GM19043 (cell line): Measurements from ENCODE around the gene SLC36A1.

Experiments
- ATAC-seq: cut with Tn5 transposase; IDR thresholded peaks from one replicate; pipeline ENCODE4 v1.9.1; 2021; ENCODE audit warnings: low read depth; ENCODE audit not compliant: unreplicated experiment

SLC36A1 gene

GRCh38 chr5:151450605-151451004, 3.2 kb downstream of the SLC36A1 start:
- no peak for ATAC-seq

GRCh38 chr5:151451626-151452520, 4.5 kb downstream of the SLC36A1 start:
- peak; percentile 44 for ATAC-seq

DNA sequence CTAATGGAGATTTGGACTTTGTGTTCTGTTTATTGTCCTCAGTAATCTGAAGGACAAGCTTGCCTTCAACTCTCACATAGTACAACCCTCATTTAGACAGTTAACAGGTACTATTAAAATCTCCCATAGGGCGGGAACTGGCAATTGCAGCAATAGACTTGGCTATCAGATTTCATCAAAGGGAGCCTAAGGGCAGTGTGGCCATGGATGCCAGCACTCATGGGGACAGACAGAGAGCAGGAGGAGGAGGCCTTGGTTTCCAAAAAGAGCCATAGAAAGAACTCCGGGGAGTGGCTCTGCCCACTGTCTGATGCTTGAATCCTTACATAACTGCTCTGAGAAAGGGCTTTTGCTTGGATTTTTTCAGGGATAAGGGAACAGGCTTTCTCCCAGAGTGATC, 6.8 kb downstream of the SLC36A1 start:
- no peak for ATAC-seq

- ATAC-seq: no peak
These were observed 7.5 kb downstream of the SLC36A1 start for GRCh38 chr5:151454889-151455288.

GRCh38 chr5:151456321-151456940, 9.0 kb downstream of the SLC36A1 start:
- no peak for ATAC-seq

- ATAC-seq: no peak
These were observed 10.9 kb downstream of the SLC36A1 start for GRCh38 chr5:151458314-151458713.

DNA sequence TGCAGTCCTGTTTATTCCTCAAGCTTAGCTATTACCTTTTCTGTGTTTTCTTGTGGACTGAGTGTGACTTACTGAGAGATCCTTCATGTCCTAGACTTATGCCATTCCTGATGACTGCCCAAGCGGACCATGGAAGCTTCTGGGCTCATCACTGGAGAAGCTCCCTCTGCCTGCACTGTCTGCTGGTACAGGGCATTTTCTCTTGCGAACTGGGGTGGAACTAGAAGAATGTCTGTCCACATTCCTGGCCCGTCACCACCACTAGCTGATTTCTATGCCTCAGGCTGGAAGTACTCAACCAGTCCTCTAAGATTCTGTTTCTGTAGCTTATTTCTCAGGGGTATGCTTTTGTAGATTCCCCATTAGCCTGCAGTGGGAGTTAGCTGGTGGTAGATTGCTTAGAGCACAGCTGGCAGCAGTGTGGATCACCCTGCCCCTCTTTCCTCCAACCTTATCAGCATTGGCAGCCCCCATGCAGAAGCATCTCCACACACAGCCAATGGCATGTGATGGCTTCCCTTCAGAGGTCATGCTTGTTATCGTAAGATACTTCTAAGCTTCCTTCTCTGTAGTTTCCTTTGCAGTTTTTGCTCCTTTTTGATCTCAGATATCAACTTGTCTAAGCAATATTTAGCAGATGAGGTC, 12.4 kb downstream of the SLC36A1 start:
- no peak for ATAC-seq

GRCh38 chr5:151461312-151461711, 13.9 kb downstream of the SLC36A1 start:
- peak; percentile 86 for ATAC-seq

DNA sequence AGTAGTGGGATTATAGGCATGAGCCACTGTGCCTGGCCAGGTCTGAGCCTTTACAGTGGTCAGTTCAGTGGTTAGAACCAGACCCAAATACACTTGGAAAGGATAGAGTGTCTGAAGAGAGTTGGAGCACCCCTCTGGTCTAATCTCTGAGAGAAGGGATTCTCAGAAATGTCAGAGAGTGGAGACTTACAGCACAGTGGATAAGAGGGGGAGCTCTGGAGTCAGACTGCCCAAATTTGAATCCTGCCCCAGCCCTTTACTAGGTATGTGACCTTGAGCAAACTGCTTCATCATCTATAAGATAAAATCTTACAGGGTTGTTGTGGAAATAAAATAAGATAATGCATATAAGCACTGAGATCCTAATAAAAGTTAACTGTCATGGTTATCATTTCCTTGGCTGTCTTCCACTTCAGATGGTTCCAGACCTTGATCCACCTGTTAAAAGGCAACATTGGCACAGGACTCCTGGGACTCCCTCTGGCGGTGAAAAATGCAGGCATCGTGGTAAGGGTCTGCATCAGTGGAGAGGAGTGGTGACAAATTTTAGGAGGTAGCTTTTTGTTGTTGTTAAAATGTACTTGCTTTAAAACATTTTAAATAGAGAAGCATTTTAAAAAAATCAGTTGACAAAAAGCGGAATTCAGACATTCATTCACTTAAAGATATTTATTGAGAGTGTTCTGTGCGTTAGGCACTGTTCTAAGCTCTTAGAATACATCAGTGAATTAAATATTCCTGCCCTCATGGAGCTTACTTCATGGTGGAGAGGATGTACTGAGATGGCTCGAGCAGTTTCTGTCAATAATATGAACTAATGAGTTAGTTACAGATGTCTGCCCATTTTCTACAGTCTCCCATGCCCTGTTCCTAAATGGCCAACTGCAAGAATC, 16.0 kb downstream of the SLC36A1 start:
- ATAC-seq: no peak

- no peak for ATAC-seq
These were observed 16.7 kb downstream of the SLC36A1 start for GRCh38 chr5:151464101-151464500.

DNA sequence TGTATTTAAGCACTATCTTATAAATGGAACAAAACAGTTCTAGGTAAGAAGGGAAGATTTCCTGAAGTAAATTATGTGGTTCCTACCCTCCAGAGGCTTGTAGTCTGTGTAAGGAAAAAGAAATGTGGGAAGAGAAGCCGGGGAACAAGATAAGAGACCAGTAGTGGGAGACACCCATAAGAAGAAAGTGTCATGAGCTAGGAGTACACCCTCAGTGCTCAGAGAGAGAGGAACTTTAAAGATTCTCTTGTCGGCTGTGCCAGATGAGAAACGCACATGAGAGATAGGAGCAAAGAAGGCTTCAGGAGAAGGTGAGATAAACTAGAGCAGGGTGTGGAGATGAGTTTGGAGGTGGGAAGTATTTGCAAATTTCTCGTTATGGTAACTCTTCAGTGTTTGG, 18.1 kb downstream of the SLC36A1 start:
- no peak for ATAC-seq

DNA sequence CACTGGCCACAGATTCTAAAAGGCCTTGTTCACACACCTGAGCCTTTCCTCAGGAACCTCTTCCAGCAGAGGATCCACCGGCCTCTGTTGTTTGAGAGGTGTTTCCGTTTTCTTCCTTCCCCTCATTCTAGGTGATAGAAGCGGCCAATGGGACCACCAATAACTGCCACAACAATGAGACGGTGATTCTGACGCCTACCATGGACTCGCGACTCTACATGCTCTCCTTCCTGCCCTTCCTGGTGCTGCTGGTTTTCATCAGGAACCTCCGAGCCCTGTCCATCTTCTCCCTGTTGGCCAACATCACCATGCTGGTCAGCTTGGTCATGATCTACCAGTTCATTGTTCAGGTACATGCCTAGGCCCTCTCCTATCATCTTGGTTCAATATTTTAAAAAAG, 20.2 kb downstream of the SLC36A1 start:
- no peak for ATAC-seq

- no peak for ATAC-seq
These were observed 22.0 kb downstream of the SLC36A1 start for GRCh38 chr5:151469386-151469785.

DNA sequence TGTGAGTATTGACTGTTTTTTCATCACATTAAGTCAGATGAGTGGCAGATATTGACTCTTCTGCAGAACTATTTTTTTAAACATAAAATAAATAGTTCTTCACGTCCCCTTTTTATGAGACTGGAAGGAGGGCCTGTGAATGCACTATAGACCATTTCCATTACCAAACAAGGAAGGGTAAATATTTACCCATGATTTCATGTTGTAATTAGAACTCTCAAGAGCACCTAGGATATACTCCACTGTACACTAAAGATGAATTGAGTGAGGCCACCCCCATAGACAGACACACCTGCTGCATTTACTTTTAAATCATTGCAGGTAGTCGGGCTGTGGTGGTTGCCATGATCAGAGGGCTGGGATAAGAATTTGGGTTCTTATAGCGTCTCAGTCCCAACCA, 22.6 kb downstream of the SLC36A1 start:
- ATAC-seq: no peak

DNA sequence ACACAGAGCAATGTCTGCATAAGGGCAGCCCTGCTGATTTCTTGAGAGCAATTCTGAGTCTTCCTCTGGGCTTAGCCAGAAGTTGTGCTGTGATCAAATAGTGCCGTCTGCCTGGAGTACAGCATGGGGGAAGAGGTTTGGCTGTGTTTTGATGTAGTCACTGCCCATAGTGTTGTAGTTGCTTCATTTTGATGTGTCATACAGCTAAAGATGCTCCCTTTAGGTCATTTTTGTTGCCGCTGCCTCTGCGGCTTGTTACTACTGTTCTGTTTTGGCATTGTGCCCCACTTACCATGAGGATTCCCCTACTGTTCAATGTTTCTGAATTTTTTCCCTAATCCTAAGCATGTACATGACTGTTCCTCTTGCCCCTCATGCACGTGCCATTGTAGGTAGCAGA, 23.0 kb downstream of the SLC36A1 start:
- no peak for ATAC-seq

DNA sequence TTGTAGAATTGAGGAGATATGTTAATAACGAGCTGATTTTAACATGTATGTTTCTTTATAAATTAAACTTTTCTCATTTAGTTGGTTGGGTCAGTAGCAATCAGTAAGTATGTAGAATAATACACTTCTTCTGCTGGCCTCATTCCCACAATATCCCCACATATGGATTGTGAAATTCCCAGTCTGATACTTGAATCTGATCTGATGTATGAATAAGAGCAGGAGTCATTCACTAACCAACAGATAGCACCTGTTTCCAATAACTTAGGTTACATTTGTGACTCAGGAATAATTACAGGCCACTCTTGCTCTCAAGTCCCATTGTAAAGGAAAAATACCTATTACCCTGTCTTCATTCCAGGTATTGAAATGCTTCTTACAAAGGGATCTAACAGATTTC, 23.9 kb downstream of the SLC36A1 start:
- no peak for ATAC-seq

DNA sequence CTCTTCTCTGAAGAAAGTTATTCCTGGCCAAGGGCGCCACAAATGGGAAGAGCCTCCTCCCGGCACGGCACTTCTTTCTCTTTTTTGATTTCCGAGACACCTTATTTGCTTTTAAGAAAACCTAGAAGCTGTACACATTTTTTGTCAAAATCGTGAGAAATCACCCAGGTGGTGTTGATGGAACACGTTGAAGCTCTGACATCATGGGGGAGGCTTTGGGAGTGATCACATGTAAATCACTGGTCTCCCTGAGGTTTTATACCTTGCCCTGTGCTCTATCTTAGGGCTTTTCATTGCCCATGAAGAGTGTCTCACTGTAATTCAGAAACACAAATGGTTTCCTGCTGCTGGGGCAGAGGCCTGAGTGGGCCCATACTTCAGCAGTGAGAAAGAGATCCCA, 27.4 kb downstream of the SLC36A1 start:
- ATAC-seq: no peak

DNA sequence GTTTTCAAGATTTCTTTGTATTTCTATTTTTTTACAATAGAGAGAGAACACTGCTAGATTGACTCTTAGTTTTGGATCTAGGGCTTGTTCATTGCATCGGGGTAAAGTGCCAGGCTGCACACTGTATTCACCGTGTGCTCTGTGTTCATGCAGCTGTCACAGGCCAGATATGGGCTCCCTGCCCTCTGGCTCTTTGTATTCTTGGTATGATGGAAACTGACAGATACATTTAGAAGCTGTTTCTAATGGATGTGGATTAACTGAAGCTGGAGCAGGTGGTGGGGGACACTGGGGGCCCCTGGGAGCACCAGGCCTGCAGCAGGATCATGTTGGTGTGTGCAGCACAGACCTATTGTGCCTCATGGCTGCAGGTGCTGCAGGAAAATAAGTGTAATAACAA, 28.0 kb downstream of the SLC36A1 start:
- no peak for ATAC-seq

DNA sequence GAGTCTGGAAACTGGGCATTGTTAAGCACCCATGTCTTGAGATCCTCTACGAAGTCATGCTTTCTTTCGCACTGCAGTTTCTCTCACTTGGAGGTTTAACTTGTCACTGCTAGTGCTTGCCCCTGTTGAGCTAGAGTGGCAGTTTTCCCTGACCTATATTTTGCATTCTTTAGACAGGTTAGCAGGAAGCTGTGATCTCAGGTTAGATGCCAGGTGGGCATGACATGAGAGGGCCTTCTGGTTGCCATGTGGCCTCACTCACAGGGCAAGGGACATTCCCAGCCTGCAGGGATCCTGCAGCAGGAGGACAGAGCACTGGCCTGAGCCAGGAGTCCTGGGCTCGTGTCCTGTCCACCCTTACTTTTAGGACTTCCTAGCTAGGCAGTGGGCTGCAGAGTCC, 28.6 kb downstream of the SLC36A1 start:
- ATAC-seq: no peak

DNA sequence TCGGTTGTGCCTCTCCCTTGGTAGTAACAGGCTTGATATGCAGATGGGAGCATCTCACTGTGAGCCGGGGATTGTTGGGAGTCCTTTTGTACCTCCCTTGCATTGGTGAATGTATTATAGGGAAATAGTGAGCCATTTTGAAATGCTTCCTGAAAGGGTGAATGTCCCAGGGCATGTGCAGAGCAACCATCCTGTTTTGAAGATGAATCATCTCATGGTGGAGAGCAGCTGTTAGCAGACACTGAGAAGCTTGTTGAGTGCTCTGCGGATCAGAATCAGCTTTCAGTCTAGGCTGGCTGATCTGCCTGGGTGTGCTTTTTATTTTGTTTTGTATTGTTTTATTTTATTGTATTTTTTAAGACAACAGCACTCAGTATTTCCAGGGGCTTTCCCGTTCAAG, 29.7 kb downstream of the SLC36A1 start:
- no peak for ATAC-seq
